ENCODE results near the gene SLC6A9. TPM values are rescaled to one million over a fixed set of nuclear protein-coding genes. Genes with fewer than 3 reads are reported as not detected.

The SLC6A9 gene
- total and polyA plus RNA-seq, 2 of the 8 experiments (the other 6 are each of a cell fraction or from before 2014, with no cell fraction given): 20.2 to 24.2 TPM

- no peak for TF ChIP-seq CHD7 (IDR thresholded peaks at IDR 0.05; ENCODE audit: insufficient replicate concordance, low read length)
- TF ChIP-seq POLR2A (IDR thresholded peaks at IDR 0.05; ENCODE audit: control extremely low read depth in 1 of 2, low read depth in 2 of 2, low read length in 2 of 2): no peak
- TF ChIP-seq HDAC2 (IDR thresholded peaks at IDR 0.05; ENCODE audit: borderline replicate concordance in 1 of 2, low read depth in 2 of 2, low read length in 2 of 2): no peak
- no peak for TF ChIP-seq NANOG (IDR thresholded peaks at IDR 0.05; ENCODE audit: insufficient read depth, low read depth, low read length, poor library complexity, severe bottlenecking)
- TF ChIP-seq TCF12 (IDR thresholded peaks at IDR 0.05; ENCODE audit: low read depth, low read length): no peak
- TF ChIP-seq CTBP2 (IDR thresholded peaks at IDR 0.05; ENCODE audit: borderline replicate concordance, insufficient read depth, insufficient read length, low read length): no peak
- no peak for TF ChIP-seq BCL11A (IDR thresholded peaks at IDR 0.05; ENCODE audit: low read depth in 2 of 2, low read length in 2 of 2)
Measured at GRCh38 chr1:44045064-44045463, 13.8 kb upstream of the SLC6A9 start (continued).

All from H1 (cell line).